ENCODE results near the gene UBE2A.

Gene UBE2A

DNA sequence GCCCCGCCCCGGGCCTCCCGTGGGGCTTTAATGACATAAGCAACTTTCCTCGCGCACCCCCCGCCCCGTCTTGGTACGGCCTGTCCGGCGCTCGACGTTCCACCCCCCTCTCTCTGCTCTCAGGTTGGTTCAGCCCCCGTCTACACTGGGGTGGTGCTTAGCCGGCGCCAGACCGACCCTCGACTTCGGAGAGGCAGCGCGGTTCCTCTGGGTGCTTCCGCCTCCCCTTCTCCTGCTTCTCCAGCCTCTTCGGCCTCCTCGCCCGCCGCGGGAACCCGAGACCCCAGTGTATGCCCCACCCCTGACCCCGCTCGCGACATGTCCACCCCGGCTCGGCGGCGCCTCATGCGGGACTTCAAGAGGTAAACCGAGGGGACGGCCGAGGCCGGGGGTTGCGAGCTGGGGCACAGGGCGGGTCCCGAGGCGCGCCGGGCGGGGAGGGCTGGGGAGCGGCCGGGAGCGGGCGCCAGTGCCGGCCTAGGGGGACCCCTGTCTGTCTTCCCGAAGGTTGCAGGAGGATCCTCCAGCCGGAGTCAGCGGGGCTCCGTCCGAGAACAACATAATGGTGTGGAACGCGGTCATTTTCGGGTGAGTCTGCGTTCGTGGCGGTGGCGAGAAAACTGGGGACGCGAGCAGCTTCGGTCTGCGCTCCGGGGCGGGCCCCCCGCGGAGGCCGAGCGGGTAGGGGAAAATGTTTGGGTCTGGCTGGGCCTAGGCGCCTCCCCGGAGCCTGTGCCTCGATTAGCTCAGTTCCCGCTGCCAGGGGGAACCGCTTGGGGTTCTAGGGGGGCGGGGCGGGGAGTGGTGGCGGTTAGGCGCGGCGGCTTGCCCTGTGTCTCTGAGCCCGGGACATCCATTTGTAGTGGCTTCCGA is at the start of gene UBE2A:
UBE2A (plus strand) TSS at position 170 of the 873 bp plus-strand sequence; CDS start at position 319, 149 bp downstream.
- DNase-seq (ENCODE audit: low read depth in 1 of 2, low spot score in 1 of 2), result peak; percentile 62 to 78

DNA sequence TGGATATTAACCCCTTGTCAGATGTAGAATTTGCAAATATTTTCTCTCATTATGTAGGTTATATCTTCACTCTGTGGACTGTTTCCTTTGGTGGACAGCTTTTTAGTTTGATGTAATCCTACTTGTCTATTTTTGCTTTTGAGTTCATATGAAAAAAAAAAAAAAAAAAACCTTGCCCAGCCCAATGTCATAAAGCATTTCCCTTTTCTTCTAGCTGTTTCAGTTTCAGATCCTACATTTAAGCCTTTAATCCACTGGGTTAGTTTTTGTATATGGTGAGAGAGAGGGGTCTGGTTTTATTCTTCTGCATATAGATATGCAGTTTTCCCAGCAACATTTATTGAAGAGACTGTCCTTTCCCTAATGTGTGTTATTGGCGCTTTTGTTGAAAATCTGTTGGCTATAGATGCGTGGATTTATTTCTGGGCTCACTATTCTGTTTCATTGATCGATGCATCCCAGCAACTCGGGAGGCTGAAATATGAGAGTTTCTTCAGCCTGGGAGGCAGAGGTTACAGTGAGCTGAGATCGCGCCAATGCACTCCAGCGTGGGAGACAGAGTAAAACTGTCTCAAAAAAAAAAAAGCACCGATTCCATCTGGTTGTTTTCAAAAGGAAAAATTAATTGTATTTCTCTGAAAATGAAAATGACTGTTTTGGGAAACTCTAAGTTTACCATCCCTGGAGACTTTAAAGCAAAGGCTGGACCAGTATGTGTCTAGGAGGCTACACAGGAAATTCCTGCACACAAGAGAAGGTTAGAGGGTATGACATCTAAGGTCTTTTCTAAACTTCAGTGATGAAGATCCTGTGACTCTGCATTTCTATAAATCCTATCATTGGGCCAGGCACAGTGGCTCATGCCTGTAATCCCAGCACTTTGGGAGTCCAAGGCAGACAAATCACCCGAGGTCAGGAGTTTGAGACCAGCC is 44.8 kb upstream of the UBE2A start:
- no peak for DNase-seq (ENCODE audit: low read depth in 1 of 2, low spot score in 1 of 2)

GRCh38 chrX:119537487-119537886 is 36.9 kb upstream of the UBE2A start:
- DNase-seq (ENCODE audit: low read depth in 1 of 2, low spot score in 1 of 2), result no peak

DNA sequence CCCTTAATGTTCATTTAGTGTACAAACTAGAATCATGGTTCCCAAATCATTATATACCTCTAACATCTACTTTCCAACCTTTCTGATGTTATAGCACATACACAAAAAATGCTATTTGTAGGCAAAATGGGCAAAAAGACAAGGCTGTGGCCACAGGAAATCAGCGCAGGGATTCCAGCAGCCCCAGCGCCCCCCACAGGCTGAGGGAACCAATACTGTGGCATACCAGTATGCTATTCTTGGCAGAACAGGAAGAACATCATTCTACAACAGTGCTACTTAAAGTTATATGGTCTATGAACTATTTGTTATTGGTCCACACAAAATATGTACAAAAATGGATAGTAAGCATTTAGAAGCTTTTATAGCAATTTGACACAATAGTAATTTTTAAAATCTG is 34.5 kb upstream of the UBE2A start:
- DNase-seq (ENCODE audit: low read depth in 1 of 2, low spot score in 1 of 2), result no peak

DNA sequence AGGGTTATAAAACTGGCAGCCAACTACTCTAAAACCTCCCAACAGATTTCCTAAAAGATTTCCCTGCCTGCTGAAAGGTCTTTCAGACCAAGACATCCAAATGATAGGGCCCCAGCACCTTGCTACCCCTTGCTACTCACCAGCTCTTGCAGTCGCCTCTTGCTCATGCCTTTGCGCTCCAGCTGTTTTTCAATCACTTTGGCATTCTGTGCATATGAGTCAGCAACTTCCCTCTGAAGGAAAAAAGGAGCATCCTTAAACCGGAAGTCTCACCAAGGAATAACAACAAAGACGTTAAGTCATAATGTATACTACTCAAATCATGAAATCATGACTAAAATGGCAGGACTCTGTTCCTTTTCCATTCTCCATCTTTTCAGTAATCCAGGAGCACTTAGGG is 33.2 kb upstream of the UBE2A start:
- DNase-seq (ENCODE audit: low read depth in 1 of 2, low spot score in 1 of 2), result no peak

GRCh38 chrX:119549327-119550016 is 24.9 kb upstream of the UBE2A start:
- DNase-seq (ENCODE audit: low read depth in 1 of 2, low spot score in 1 of 2), result no peak

DNA sequence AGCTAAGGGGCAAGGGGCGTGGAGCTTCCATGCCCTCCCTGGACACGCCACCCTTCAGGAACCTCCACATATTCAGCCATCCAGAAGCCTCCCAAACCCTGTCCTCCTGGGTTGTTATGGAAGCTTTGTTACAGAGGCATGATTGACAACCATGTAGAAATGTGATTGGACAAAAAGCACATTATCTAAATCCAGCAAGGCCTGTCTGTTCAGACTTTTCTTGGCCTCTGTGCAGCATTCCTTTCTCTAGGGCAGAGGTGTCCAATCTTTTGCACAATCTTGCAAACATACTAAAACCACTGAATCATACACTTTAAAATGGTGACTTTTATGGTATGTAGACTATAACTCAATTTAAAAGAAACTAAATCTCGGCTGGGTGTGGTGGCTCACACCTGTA is 21.9 kb upstream of the UBE2A start:
- no peak for DNase-seq (ENCODE audit: low read depth in 1 of 2, low spot score in 1 of 2)

GRCh38 chrX:119565107-119565663 is 9.2 kb upstream of the UBE2A start, which contains the start of gene STEEP1:
Gene STEEP1 (minus strand): TSS chrX:119565409. CDS start chrX:119565355, 54 bp downstream.
- DNase-seq (ENCODE audit: low read depth in 1 of 2, low spot score in 1 of 2), result peak; percentile 64 to 67

GRCh38 chrX:119570351-119570835 is 4.0 kb upstream of the UBE2A start:
- DNase-seq (ENCODE audit: low read depth in 1 of 2, low spot score in 1 of 2), result no peak

DNA sequence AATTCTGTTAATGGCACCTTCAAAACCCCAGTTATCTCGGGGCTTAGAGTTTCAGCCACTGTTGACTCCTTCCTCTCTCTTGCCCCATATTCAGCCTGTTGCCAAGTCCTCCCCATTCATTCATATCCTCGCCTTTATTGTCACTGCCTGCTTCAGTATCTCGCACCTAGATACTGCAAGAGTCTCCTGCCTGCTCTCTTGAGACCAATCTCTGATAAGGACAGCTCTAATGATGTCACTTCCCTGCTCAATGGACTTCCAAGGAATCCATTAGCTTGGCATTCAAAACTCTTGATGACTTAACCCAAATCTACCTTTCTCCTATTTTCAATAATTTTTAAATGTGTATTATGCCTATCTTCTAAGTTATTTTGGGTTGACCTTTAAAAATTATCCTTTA is 1.1 kb upstream of the UBE2A start:
- DNase-seq (ENCODE audit: low read depth in 1 of 2, low spot score in 1 of 2), result no peak

DNA sequence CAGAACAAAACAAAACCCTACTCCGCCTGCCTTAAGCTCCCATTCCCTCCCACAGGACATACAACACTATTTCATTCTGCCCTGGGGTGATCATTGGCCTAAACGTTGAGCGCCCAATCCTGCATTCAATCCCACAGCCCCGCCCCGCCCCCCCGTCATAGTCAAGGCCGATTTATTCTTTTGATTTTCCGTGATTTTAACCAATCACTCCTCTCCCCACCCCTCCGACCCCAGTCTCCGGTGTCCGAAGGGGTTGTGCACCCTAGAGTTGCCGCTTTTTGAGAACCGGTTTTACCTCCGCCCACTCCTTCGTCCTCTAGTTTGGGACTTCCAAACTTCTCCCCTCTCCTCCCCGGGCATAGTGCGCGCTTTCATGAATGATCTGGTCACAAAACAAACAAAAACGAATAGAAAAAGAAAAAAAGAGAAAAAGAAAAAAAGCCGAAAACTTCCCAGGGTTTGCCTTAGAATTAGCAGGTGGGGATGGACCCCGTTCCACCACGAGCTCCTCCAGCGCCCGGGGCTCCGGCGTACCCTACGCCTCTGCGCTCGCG is 446 bp upstream of the UBE2A start:
- no peak for DNase-seq (ENCODE audit: low read depth in 1 of 2, low spot score in 1 of 2)

DNA sequence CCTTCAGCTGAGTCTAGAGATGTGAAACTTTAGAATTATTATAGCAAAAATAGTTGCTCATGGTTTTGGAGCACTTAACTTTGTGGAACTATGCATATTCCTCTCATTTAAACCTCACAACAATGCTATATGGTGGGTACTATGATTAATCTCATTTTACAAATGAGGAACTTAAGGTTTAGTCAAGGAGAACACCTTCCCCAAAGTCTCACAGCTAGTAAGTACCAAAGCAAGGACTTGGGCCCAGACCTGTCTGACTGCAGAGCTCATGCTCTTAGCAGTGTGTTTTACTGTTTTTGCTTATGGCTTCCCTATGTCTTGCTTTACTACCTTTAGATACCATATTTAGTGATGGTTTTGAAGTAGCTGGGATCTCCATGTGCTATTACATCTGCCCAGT is 5.1 kb downstream of the UBE2A start:
- DNase-seq (ENCODE audit: low read depth in 1 of 2, low spot score in 1 of 2), result no peak

- no peak for DNase-seq (ENCODE audit: low read depth in 1 of 2, low spot score in 1 of 2)
Observed at GRCh38 chrX:119583431-119584059, 9.2 kb downstream of the UBE2A start.

DNA sequence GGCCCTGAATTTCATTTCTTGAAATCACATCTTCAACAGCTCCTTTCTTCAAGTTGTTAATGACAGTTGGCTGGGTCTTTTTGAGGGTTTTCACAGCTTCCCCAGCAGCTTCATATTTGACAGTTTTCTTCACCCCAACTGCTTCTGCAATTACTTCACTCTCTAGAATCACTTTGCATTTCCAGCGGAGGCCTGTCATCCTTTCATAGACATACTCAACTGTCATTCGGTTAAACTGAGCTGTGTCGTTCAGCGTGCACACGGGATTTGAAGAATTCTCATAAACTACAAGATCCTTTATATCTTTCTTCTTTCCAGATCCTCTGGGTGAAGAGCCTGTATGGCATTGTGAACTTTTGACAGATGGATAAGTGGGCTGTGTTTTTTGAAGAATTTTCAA is 15.4 kb downstream of the UBE2A start:
- no peak for DNase-seq (ENCODE audit: low read depth in 1 of 2, low spot score in 1 of 2)

DNA sequence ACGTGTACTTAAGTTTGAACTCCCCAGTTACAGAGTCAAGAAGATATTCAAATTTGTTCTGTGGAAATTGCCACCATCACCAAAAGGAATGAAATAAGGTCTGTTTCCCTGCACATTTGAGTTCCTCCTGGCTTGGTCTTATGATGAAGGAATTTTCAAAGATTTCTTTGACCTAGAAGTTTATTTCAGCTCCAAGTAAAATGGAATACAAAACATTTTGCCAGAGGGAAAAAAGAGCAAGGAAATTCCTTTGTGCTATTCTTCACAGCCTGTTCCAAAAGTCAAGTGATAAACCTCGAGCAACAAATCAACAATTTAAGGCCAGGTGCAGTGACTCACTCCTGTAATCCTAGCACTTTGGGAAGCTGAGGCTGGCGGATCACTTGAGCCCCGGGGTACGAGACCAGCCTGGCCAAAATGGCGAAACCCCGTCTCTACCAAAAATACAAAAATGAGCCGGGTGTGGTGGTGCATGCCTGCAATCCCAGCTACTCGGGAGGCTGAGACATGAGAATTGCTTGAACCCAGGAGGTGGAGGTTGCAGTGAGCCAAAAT is 28.4 kb downstream of the UBE2A start:
- no peak for DNase-seq (ENCODE audit: low read depth in 1 of 2, low spot score in 1 of 2)

DNA sequence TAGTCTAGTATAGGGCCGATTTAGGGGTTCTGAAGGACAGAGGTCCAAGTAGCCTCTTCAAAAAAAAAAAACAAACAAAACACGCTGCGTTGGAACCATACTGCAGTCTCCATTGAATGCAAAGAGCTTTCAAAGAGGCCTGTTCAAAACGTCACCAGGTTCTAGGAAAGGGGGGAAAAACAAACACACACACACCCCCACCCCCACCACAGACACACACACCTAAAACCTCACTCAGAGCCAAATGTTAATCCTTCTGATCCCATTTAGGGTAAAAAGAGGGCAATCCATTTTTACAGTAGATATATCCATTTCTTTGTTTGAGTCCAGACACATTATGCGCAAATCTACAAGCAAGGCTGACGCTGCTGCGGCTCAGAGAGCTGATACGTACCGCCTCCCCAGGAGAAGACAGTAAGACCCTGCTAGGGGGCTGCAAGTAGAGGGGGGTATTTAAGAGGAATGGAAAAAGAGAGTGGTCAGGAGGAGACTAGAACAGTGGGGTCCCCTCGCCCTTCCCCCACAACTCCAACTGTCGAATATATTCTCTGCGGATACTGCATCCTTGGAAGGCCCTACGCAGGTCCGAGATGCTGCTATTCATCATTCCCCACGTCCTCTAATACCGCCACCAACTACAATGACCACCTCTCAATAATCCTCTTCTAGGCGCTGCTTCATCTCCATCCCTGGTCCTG is 30.6 kb downstream of the UBE2A start:
- no peak for DNase-seq (ENCODE audit: low read depth in 1 of 2, low spot score in 1 of 2)

GRCh38 chrX:119605464-119606279 is 31.3 kb downstream of the UBE2A start:
- peak; percentile 6 to 18 for DNase-seq (ENCODE audit: low read depth in 1 of 2, low spot score in 1 of 2)

Data from activated T-helper 1 cell treated with anti-CD3 and anti-CD28 coated beads, Interleukin-2, amount 50 U/mL, for 16 hours (primary cell).